Esophagus muscularis mucosa (tissue), 3 donors: ENCODE measurements around the gene CDH4.

ENCODE experiments used
- POLR2AphosphoS5 ChIP-seq, 2 donors: sonication (generic); formaldehyde crosslinking; IDR thresholded peaks; one replicate each; pipeline ENCODE4 v1.6.1; 2017; ENCODE audit warnings: antibody characterized with exemption in 2 of 2
- TF ChIP-seq, protein P1 (sequence below), 3 experiments: fragments of 200-600 bp in 2 of 3; fragments of 450-650 bp in 1 of 3; sonication (generic) in 2 of 3; IDR thresholded peaks; one replicate each; pipeline ENCODE4 v1.5.1; 2017 to 2019; ENCODE audit warnings: antibody characterized with exemption in 3 of 3, mild to moderate bottlenecking in 2 of 3, moderate library complexity in 1 of 3

GRCh38 chr20:61442718-61443117, 190.7 kb downstream of the CDH4 start:
- TF ChIP-seq, protein P1, sequence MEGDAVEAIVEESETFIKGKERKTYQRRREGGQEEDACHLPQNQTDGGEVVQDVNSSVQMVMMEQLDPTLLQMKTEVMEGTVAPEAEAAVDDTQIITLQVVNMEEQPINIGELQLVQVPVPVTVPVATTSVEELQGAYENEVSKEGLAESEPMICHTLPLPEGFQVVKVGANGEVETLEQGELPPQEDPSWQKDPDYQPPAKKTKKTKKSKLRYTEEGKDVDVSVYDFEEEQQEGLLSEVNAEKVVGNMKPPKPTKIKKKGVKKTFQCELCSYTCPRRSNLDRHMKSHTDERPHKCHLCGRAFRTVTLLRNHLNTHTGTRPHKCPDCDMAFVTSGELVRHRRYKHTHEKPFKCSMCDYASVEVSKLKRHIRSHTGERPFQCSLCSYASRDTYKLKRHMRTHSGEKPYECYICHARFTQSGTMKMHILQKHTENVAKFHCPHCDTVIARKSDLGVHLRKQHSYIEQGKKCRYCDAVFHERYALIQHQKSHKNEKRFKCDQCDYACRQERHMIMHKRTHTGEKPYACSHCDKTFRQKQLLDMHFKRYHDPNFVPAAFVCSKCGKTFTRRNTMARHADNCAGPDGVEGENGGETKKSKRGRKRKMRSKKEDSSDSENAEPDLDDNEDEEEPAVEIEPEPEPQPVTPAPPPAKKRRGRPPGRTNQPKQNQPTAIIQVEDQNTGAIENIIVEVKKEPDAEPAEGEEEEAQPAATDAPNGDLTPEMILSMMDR (IDR thresholded peaks at IDR 0.05): no peak
- TF ChIP-seq POLR2AphosphoS5 (IDR thresholded peaks at IDR 0.05): no peak
